OCI-LY7 (cell line): ENCODE results near the gene LANCL1. TPM values are rescaled to one million over a fixed set of nuclear protein-coding genes. Genes with fewer than 3 reads are reported as not detected.
A peak's percentile ranks its signal among the peaks of the same experiment; 100 is the strongest.

Experiments used
- BruUV-seq: library from RNA; stranded (reverse); fragments of 400-500 nt; replicated peaks from 2 replicates; lab custom pipeline; 2021; lab: Mats Ljungman, UMichigan
- CTCF ChIA-PET: fragments of 300-600 bp; sonication (Branson Sonifier 250); formaldehyde crosslinking; loops from one replicate; lab custom pipeline; 2022; ENCODE audit warnings: antibody characterized with exemption; ENCODE audit not compliant: unreplicated experiment; lab: Charles Lee
- POLR2A ChIA-PET: fragments of 300-600 bp; sonication (Branson Sonifier 250); formaldehyde crosslinking; loops from one replicate; lab custom pipeline; 2022; ENCODE audit warnings: antibody characterized with exemption; lab: Charles Lee
- DNase-seq: peaks from one replicate; pipeline ENCODE4 v3.0.0-alpha.2; 2015; ENCODE audit warnings: low spot score
- H2AFZ ChIP-seq: fragments of 200-600 bp; sonication (generic), shearing (Covaris generic); 2 replicates; pipeline ENCODE4 v1.6.1; 2014; ENCODE audit warnings: mild to moderate bottlenecking, antibody characterized with exemption, low read length, moderate library complexity
- H3K27ac ChIP-seq: fragments of 200-600 bp; sonication (generic); 2 replicates; pipeline ENCODE4 v1.5.1; 2014; ENCODE audit warnings: mixed run types, low read depth, mild to moderate bottlenecking, moderate library complexity, low read length, inconsistent platforms; ENCODE audit not compliant: poor library complexity, severe bottlenecking
- H3K36me3 ChIP-seq: fragments of 200-600 bp; sonication (generic); 2 replicates; pipeline ENCODE4 v1.6.1; 2014; ENCODE audit warnings: mild to moderate bottlenecking, antibody characterized with exemption, low read length, moderate library complexity, mixed read lengths; ENCODE audit not compliant: insufficient read depth
- H3K4me1 ChIP-seq: fragments of 200-600 bp; sonication (generic); 2 replicates; pipeline ENCODE4 v1.5.1; 2014; ENCODE audit warnings: mild to moderate bottlenecking, low read length; ENCODE audit not compliant: insufficient read depth, poor library complexity, severe bottlenecking
- H3K4me2 ChIP-seq: fragments of 200-600 bp; sonication (generic); 2 replicates; pipeline ENCODE4 v1.6.1; 2014; ENCODE audit warnings: mild to moderate bottlenecking, low read length
- H3K4me3 ChIP-seq: fragments of 200-600 bp; sonication (generic); 2 replicates; pipeline ENCODE4 v1.5.1; 2014; ENCODE audit warnings: mild to moderate bottlenecking, low read depth, low read length; ENCODE audit not compliant: poor library complexity, severe bottlenecking
- H3K79me2 ChIP-seq: fragments of 200-600 bp; sonication (generic); 2 replicates; pipeline ENCODE4 v1.6.1; 2016; ENCODE audit warnings: low read depth, mild to moderate bottlenecking, low read length, moderate library complexity, mixed read lengths; ENCODE audit not compliant: insufficient read depth
- H3K9me2 ChIP-seq: fragments of 200-600 bp; sonication (generic); 2 replicates; pipeline ENCODE4 v1.6.1; 2016; ENCODE audit warnings: mild to moderate bottlenecking, low read length, mixed read lengths; ENCODE audit not compliant: insufficient read depth
- H3K9me3 ChIP-seq: fragments of 200-600 bp; sonication (generic); 2 replicates; pipeline ENCODE4 v1.6.1; 2014; ENCODE audit warnings: mild to moderate bottlenecking, mixed run types, low read length, mixed read lengths
- H4K20me1 ChIP-seq: fragments of 200-600 bp; sonication (generic); 2 replicates; pipeline ENCODE4 v1.6.1; 2014; ENCODE audit warnings: mild to moderate bottlenecking, antibody characterized with exemption, low read length, moderate library complexity, mixed read lengths; ENCODE audit not compliant: insufficient read depth
- CTCF ChIP-seq: fragments of 200-600 bp; sonication (generic); conservative IDR thresholded peaks from 2 replicates; pipeline ENCODE4 v1.5.1; 2014; ENCODE audit warnings: mild to moderate bottlenecking, antibody characterized with exemption, low read length, moderate library complexity, mixed read lengths
- EZH2phosphoT487 ChIP-seq: fragments of 200-600 bp; sonication (generic); IDR thresholded peaks from 2 replicates; pipeline ENCODE4 v1.6.1; 2018; ENCODE audit warnings: low read depth, borderline replicate concordance, mild to moderate bottlenecking, mixed run types, antibody characterized with exemption, low read length, moderate library complexity, mixed read lengths
- intact Hi-C: fragments of 100-400 bp; cut with micrococcal nuclease; formaldehyde crosslinking; loops from one replicate; pipeline ENCODE4 v1.10.0; 2022; ENCODE audit not compliant: unreplicated experiment
- total RNA-seq, 2 experiments: library from RNA; depleted of rRNA in 1 of 2; stranded (reverse); fragments of >200 nt in 1 of 2; shearing (Covaris generic) in 1 of 2; gene quantifications; 2 replicates each; pipeline ENCODE4 v1.2.3, GENCODE V29; 2014 to 2022

Gene LANCL1
- total RNA-seq, 2 experiments from 2014 or later: 22.5 to 55.2 TPM

- Histone ChIP-seq H3K36me3 (peaks cover 58% of the 10 kb centered on the region), H3K9me2 (no peaks in the 10 kb centered on the region), H3K79me2 (no peaks in the 10 kb centered on the region), H3K4me2 (peak overlapping the region; percentile 69), H3K9me3 (no peaks in the 10 kb centered on the region), H3K4me1 (peaks cover 52% of the 10 kb centered on the region), H2AFZ (peak overlapping the region; percentile 42; the same call in 1 of the 2 replicates), H3K4me3 (peak overlapping the region; percentile 37), H4K20me1 (no peaks in the 10 kb centered on the region), H3K27ac (peak overlapping the region; percentile 74)
- no TSS peak for BruUV-seq
- intact Hi-C loops: loop anchor here (1.0 kb wide), 1 partner anchor 16 kb away; the partner anchor contains the start of gene LANCL1
- POLR2A ChIA-PET: interaction anchor here (1.5 to 3.7 kb wide), 5 partner anchors 9 to 35 kb away, joined by 5 to 23 read pairs (median 9); no protein-coding TSS in a partner anchor
- TF ChIP-seq EZH2phosphoT487 (no peak), CTCF (no peak)
- DNase-seq: peak; percentile 45
- CTCF ChIA-PET: no interaction called here
These were observed 16.0 kb downstream of the LANCL1 start for GRCh38 chr2:210460322-210461227.

GRCh38 chr2:210459880-210460279 is 16.7 kb downstream of the LANCL1 start:
- BruUV-seq: no TSS peak

More at GRCh38 chr2:210459880-210460279, 16.7 kb downstream of the LANCL1 start:
- Histone ChIP-seq H3K9me3 (no peaks in the 10 kb centered on the region), H3K36me3 (peaks cover 58% of the 10 kb centered on the region), H4K20me1 (no peaks in the 10 kb centered on the region), H3K27ac (peak overlapping the region; percentile 74), H3K4me3 (peak overlapping the region; percentile 37), H3K4me1 (peaks cover 52% of the 10 kb centered on the region), H3K79me2 (no peaks in the 10 kb centered on the region), H3K4me2 (peak overlapping the region; percentile 69), H3K9me2 (no peaks in the 10 kb centered on the region), H2AFZ (peak overlapping the region; percentile 42; the same call in 1 of the 2 replicates)
- intact Hi-C loops: no loop called here
- ChIA-PET POLR2A (interaction anchor here (2.1 to 3.7 kb wide), 2 partner anchors 12 to 15 kb away, joined by 7 to 23 read pairs; no protein-coding TSS in a partner anchor), CTCF (no interaction called here)
- TF ChIP-seq EZH2phosphoT487 (no peak), CTCF (no peak)
- DNase-seq: no peak
